DMS79 treated with DMSO at 0.1 percent for 48 hours (cell line): ENCODE measurements around the gene LGR6.
"Not testable (repeated sequence)": the region's sequence is repeated elsewhere in the genome, so short reads cannot be mapped to it uniquely, and the experiment has no call there.

Experiments
- DNase-seq: peaks from one replicate; lab custom pipeline; 2025; lab: John Stamatoyannopoulos, UW

Gene LGR6

GRCh38 chr1:202159534-202160371, 33.8 kb upstream of the LGR6 start:
- no peak for DNase-seq

- DNase-seq: no peak
Measured at GRCh38 chr1:202160377-202160940, 33.1 kb upstream of the LGR6 start, which contains the start of gene PTPN7. PTPN7 (minus strand) TSS chr1:202160602; CDS start chr1:202159402, 1,200 bp downstream.

- DNase-seq: no peak
Measured at GRCh38 chr1:202161151-202162046, 32.2 kb upstream of the LGR6 start.

GRCh38 chr1:202162047-202162417, 31.6 kb upstream of the LGR6 start:
- DNase-seq: no peak

- no peak for DNase-seq
Measured at GRCh38 chr1:202162418-202163280, 30.9 kb upstream of the LGR6 start.

GRCh38 chr1:202163281-202164270, 30.0 kb upstream of the LGR6 start:
- DNase-seq: no peak

GRCh38 chr1:202164271-202165037, 29.1 kb upstream of the LGR6 start:
- no peak for DNase-seq

GRCh38 chr1:202165267-202165941, 28.2 kb upstream of the LGR6 start:
- no peak for DNase-seq

GRCh38 chr1:202165942-202166843, 27.4 kb upstream of the LGR6 start:
- DNase-seq: no peak

- DNase-seq: not testable (repeated sequence)
Measured at GRCh38 chr1:202167054-202167453, 26.5 kb upstream of the LGR6 start.

- DNase-seq: peak; percentile 88
Measured at GRCh38 chr1:202167708-202168415, 25.7 kb upstream of the LGR6 start.

- DNase-seq: no peak
Measured at GRCh38 chr1:202168861-202169260, 24.7 kb upstream of the LGR6 start.

- no peak for DNase-seq
Measured at GRCh38 chr1:202170726-202171125, 22.9 kb upstream of the LGR6 start.

- DNase-seq: no peak
Measured at GRCh38 chr1:202171292-202172014, 22.1 kb upstream of the LGR6 start.

- DNase-seq: no peak
Measured at GRCh38 chr1:202172015-202172355, 21.6 kb upstream of the LGR6 start.

GRCh38 chr1:202173993-202174392, 19.6 kb upstream of the LGR6 start:
- DNase-seq: no peak
